Uterus (tissue), 4 donors: Measurements from ENCODE around the gene MSANTD2. TPM values are rescaled to one million over a fixed set of nuclear protein-coding genes. Genes with fewer than 3 reads are reported as not detected.

Experiments
- DNase-seq, 2 donors: peaks; one replicate each; pipeline ENCODE4 v3.0.0-alpha.2; 2019 to 2020
- H3K27ac ChIP-seq, 2 donors: fragments of 200-600 bp; sonication (generic); 1 replicate in 1 of 2; 2 replicates in 1 of 2; pipeline ENCODE4 v1.5.1; 2016 to 2018
- H3K27me3 ChIP-seq, 2 donors: fragments of 200-600 bp; sonication (generic); one replicate each; pipeline ENCODE4 v1.5.1; 2018 to 2019; ENCODE audit warnings: control low read depth in 1 of 2
- H3K36me3 ChIP-seq, 2 donors: fragments of 200-600 bp; sonication (generic); one replicate each; pipeline ENCODE4 v1.5.1; 2019; ENCODE audit warnings: control low read depth in 1 of 2
- H3K4me1 ChIP-seq, 2 donors: fragments of 200-600 bp; sonication (generic); one replicate each; pipeline ENCODE4 v1.5.1; 2018 to 2019; ENCODE audit warnings: control low read depth in 1 of 2
- H3K4me3 ChIP-seq, 2 donors: fragments of 200-600 bp; sonication (generic); 1 replicate in 1 of 2; 2 replicates in 1 of 2; pipeline ENCODE4 v1.5.1; 2018 to 2019; ENCODE audit warnings: mild to moderate bottlenecking in 1 of 2
- H3K9me3 ChIP-seq, 2 donors: fragments of 200-600 bp; sonication (generic); one replicate each; pipeline ENCODE4 v1.5.1; 2019; ENCODE audit warnings: control low read depth in 1 of 2
- CTCF ChIP-seq, 4 experiments: fragments of 200-600 bp in 2 of 4; fragments of 450-650 bp in 2 of 4; sonication (generic) in 2 of 4; IDR thresholded peaks; one replicate each; pipeline ENCODE4 v1.5.1; 2016 to 2019; ENCODE audit warnings: antibody characterized with exemption in 4 of 4, mild to moderate bottlenecking in 2 of 4, moderate library complexity in 1 of 4
- POLR2A ChIP-seq, 2 donors: fragments of 450-650 bp; IDR thresholded peaks; one replicate each; pipeline ENCODE4 v1.6.1; 2016; ENCODE audit warnings: antibody characterized with exemption in 2 of 2, mild to moderate bottlenecking in 1 of 2, moderate library complexity in 1 of 2
- intact Hi-C: fragments of 100-400 bp; cut with DNase I; formaldehyde crosslinking; loops from one replicate; pipeline ENCODE4 v1.15.1; 2023; ENCODE audit warnings: low total_unique reads
- total RNA-seq, 4 donors: library from RNA; depleted of rRNA in 3 of 4; stranded (reverse); fragments of >200 nt in 3 of 4; gene quantifications; one replicate each; pipeline versions ENCODE4 v1.1.0 to v1.2.4, GENCODE V29; 2014 to 2023
- donor health status: DM: yes; HTN: yes; CAD: no.

MSANTD2 gene
- total RNA-seq, 4 donors from 2014 or later = 5.1 to 36.6 (median 24.5) TPM

GRCh38 chr11:124766156-124766555, 34.0 kb downstream of the MSANTD2 start:
- H3K36me3 ChIP-seq = no peaks in the 10 kb centered on the region
- no peak overlapping the region for H3K27ac ChIP-seq
- no peak for TF ChIP-seq POLR2A (IDR thresholded peaks at IDR 0.05)
- peaks cover 0 to 7% of the 10 kb centered on the region in 2 donors for H3K27me3 ChIP-seq
- no peaks in the 10 kb centered on the region for H3K9me3 ChIP-seq
- no peak overlapping the region for H3K4me3 ChIP-seq
- intact Hi-C loops = no loop called here
- DNase-seq = no peak
- H3K4me1 ChIP-seq = peaks cover 0 to 15% of the 10 kb centered on the region in 2 donors

GRCh38 chr11:124763156-124763947, 36.9 kb downstream of the MSANTD2 start:
- H3K9me3 ChIP-seq = no peaks in the 10 kb centered on the region
- no peaks in the 10 kb centered on the region for H3K36me3 ChIP-seq

GRCh38 chr11:124762624-124763155, 37.5 kb downstream of the MSANTD2 start:
- peak overlapping the region; percentile 38 to 54 for H3K4me3 ChIP-seq
- peaks cover 7 to 23% of the 10 kb centered on the region in 2 donors for H3K27me3 ChIP-seq
- H3K36me3 ChIP-seq = no peaks in the 10 kb centered on the region
- H3K9me3 ChIP-seq = no peaks in the 10 kb centered on the region
- intact Hi-C loops = loop anchor here (2.0 kb wide), 1 partner anchor 94 kb away; no protein-coding TSS in a partner anchor
- peaks cover 0 to 26% of the 10 kb centered on the region in 2 donors for H3K4me1 ChIP-seq
- no peak for DNase-seq
- TF ChIP-seq POLR2A (IDR thresholded peaks at IDR 0.05) (no peak), CTCF (IDR thresholded peaks at IDR 0.05) (no peak)
- H3K27ac ChIP-seq = peak overlapping the region; percentile 84 to 87

More at GRCh38 chr11:124763156-124763947, 36.9 kb downstream of the MSANTD2 start:
- Histone ChIP-seq H3K27ac (peak overlapping the region; percentile 84 to 87), H3K4me3 (peak overlapping the region; percentile 38 to 54), H3K27me3 (peaks cover 7 to 22% of the 10 kb centered on the region in 2 donors), H3K4me1 (peaks cover 0 to 23% of the 10 kb centered on the region in 2 donors)
- intact Hi-C loops = loop anchor here (2.0 kb wide), 1 partner anchor 95 kb away; no protein-coding TSS in a partner anchor
- peak; percentile 84 to 85 for DNase-seq
- peak; percentile 62 to 77 (median 74) for TF ChIP-seq CTCF (IDR thresholded peaks at IDR 0.05)
- TF ChIP-seq POLR2A (IDR thresholded peaks at IDR 0.05) = no peak

- Histone ChIP-seq H3K27ac (peak within 1 kb of the TSS; percentile 84 to 87), H3K36me3 (no peaks in the 10 kb centered on the region), H3K4me3 (peak within 1 kb of the TSS; percentile 38 to 54), H3K9me3 (no peaks in the 10 kb centered on the region), H3K27me3 (peaks cover 12 to 23% of the 10 kb centered on the region in 2 donors), H3K4me1 (peaks cover 0 to 26% of the 10 kb centered on the region in 2 donors)
- intact Hi-C loops = loop anchor here (2.0 kb wide), 1 partner anchor 93 kb away; no protein-coding TSS in a partner anchor
- TF ChIP-seq POLR2A (IDR thresholded peaks at IDR 0.05) = peak; percentile 34 to 51
- no peak for TF ChIP-seq CTCF (IDR thresholded peaks at IDR 0.05)
- no peak for DNase-seq
Observed at GRCh38 chr11:124762105-124762623, 38.0 kb downstream of the MSANTD2 start, which contains the start of gene ESAM. Gene ESAM (minus strand): TSS chr11:124762290. CDS start chr11:124762154, 136 bp downstream.

- intact Hi-C loops = loop anchor here (2.0 kb wide), 1 partner anchor 93 kb away; no protein-coding TSS in a partner anchor
- H3K9me3 ChIP-seq = no peaks in the 10 kb centered on the region
- H3K36me3 ChIP-seq = no peaks in the 10 kb centered on the region
- TF ChIP-seq POLR2A (IDR thresholded peaks at IDR 0.05) (no peak), CTCF (IDR thresholded peaks at IDR 0.05) (no peak)
- DNase-seq = no peak
- H3K4me3 ChIP-seq = peak overlapping the region; percentile 38 to 54
- peak overlapping the region; percentile 84 to 87 for H3K27ac ChIP-seq
- peaks cover 19 to 23% of the 10 kb centered on the region in 2 donors for H3K27me3 ChIP-seq
- H3K4me1 ChIP-seq = peaks cover 0 to 26% of the 10 kb centered on the region in 2 donors
Observed at GRCh38 chr11:124761301-124762104, 38.7 kb downstream of the MSANTD2 start.
